Neuronal stem cell (in vitro differentiated cells): ENCODE data around the gene ALG6.

ENCODE experiments used
- DNase-seq: peaks from one replicate; pipeline ENCODE4 v3.0.0-alpha.2; 2013; ENCODE audit warnings: low spot score
- H2AFZ ChIP-seq: one replicate; pipeline ENCODE4 v1.6.1; 2013; ENCODE audit warnings: mild to moderate bottlenecking, low read length, inconsistent platforms
- H2AK5ac ChIP-seq: 2 replicates; pipeline ENCODE4 v1.6.1; 2013; ENCODE audit warnings: low read depth, mild to moderate bottlenecking, inconsistent platforms, low read length, moderate library complexity, mixed read lengths
- H2BK120ac ChIP-seq: 2 replicates; pipeline ENCODE4 v1.6.1; 2013; ENCODE audit warnings: low read depth, mild to moderate bottlenecking, inconsistent platforms, low read length, moderate library complexity, mixed read lengths
- H2BK12ac ChIP-seq: one replicate; pipeline ENCODE4 v1.6.1; 2013; ENCODE audit warnings: low read length, inconsistent platforms
- H2BK15ac ChIP-seq: 2 replicates; pipeline ENCODE4 v1.6.1; 2013; ENCODE audit warnings: mild to moderate bottlenecking, low read length, inconsistent platforms, mixed read lengths
- H2BK5ac ChIP-seq: one replicate; pipeline ENCODE4 v1.6.1; 2013; ENCODE audit warnings: inconsistent platforms, mild to moderate bottlenecking, low read length, moderate library complexity
- H3K14ac ChIP-seq: one replicate; pipeline ENCODE4 v1.6.1; 2013; ENCODE audit warnings: low read length, inconsistent platforms
- H3K18ac ChIP-seq: 2 replicates; pipeline ENCODE4 v1.6.1; 2013; ENCODE audit warnings: low read length, inconsistent platforms
- H3K23ac ChIP-seq: 2 replicates; pipeline ENCODE4 v1.6.1; 2013; ENCODE audit warnings: low read depth, mild to moderate bottlenecking, mixed read lengths, low read length, inconsistent platforms; ENCODE audit not compliant: poor library complexity
- H3K27ac ChIP-seq: replicated peaks from 3 replicates; pipeline ENCODE4 v1.5.1; 2013; ENCODE audit warnings: low read length, inconsistent platforms
- H3K27me3 ChIP-seq, 3 experiments: 2 replicates each; pipeline ENCODE4 v1.6.1; 2013; ENCODE audit warnings: low read length in 3 of 3, mild to moderate bottlenecking in 2 of 3, inconsistent platforms in 1 of 3, low read depth in 1 of 3, mixed read lengths in 1 of 3, moderate library complexity in 1 of 3; ENCODE audit not compliant: control insufficient read depth in 3 of 3, insufficient read depth in 3 of 3
- H3K36me3 ChIP-seq, 2 donors: replicated peaks in 1 of 2; 2 replicates each; pipeline ENCODE4 v1.6.1; 2013; ENCODE audit warnings: low read length in 2 of 2; ENCODE audit not compliant: control insufficient read depth in 2 of 2, insufficient read depth in 2 of 2
- H3K4ac ChIP-seq: 2 replicates; pipeline ENCODE4 v1.6.1; 2013; ENCODE audit warnings: inconsistent platforms, mild to moderate bottlenecking, low read length, moderate library complexity
- H3K4me1 ChIP-seq, 2 donors: 1 replicate in 1 of 2; 2 replicates in 1 of 2; pipeline ENCODE4 v1.6.1; 2013; ENCODE audit warnings: low read length in 2 of 2, low read depth in 1 of 2; ENCODE audit not compliant: control insufficient read depth in 2 of 2, insufficient read depth in 1 of 2
- H3K4me2 ChIP-seq: one replicate; pipeline ENCODE4 v1.6.1; 2013; ENCODE audit warnings: mild to moderate bottlenecking, low read length, inconsistent platforms; ENCODE audit not compliant: insufficient read depth, poor library complexity, severe bottlenecking
- H3K4me3 ChIP-seq, 2 donors: 2 replicates each; pipeline ENCODE4 v1.5.1; 2013; ENCODE audit warnings: low read length in 2 of 2, mild to moderate bottlenecking in 2 of 2, inconsistent platforms in 1 of 2, moderate library complexity in 1 of 2
- H3K79me1 ChIP-seq: one replicate; pipeline ENCODE4 v1.6.1; 2013; ENCODE audit warnings: low read depth, mild to moderate bottlenecking, inconsistent platforms, low read length, moderate library complexity
- H3K9ac ChIP-seq: one replicate; pipeline ENCODE4 v1.6.1; 2013; ENCODE audit warnings: mild to moderate bottlenecking, low read depth, low read length, inconsistent platforms; ENCODE audit not compliant: poor library complexity
- H3K9me3 ChIP-seq, 2 donors: replicated peaks in 1 of 2; 2 replicates each; pipeline versions ENCODE3 to v1.6.1; 2013; ENCODE audit warnings: low read length in 2 of 2, mild to moderate bottlenecking in 2 of 2, inconsistent platforms in 1 of 2, low read depth in 1 of 2, mixed read lengths in 1 of 2, moderate library complexity in 1 of 2; ENCODE audit not compliant: control insufficient read depth in 2 of 2, insufficient read depth in 1 of 2
- H4K8ac ChIP-seq: one replicate; pipeline ENCODE4 v1.6.1; 2013; ENCODE audit warnings: low read depth, mild to moderate bottlenecking, inconsistent platforms, low read length, moderate library complexity
- H4K91ac ChIP-seq: one replicate; pipeline ENCODE4 v1.6.1; 2013; ENCODE audit warnings: low read length, low read depth, mild to moderate bottlenecking, inconsistent platforms; ENCODE audit not compliant: poor library complexity
- WGBS, 2 donors: extraction: QIAGEN DNeasy Blood & Tissue Kit; methylation state at CpG; one replicate each; pipeline ENCODE4 v1.1.7; 2013; ENCODE audit warnings: missing lambda C conversion rate in 2 of 2, mixed read lengths in 1 of 2; ENCODE audit not compliant: insufficient read length in 2 of 2, insufficient replicate concordance in 1 of 2; ENCODE audit errors: extremely low coverage in 2 of 2; 5-methylcytosine and 5-hydroxymethylcytosine counted together

The ALG6 gene

GRCh38 chr1:63329621-63330330, 37.7 kb upstream of the ALG6 start:
- H2BK15ac ChIP-seq, result peak overlapping the region; percentile 69
- no peak overlapping the region for H3K4ac ChIP-seq
- peak overlapping the region; percentile 52 for H3K4me2 ChIP-seq
- peak overlapping the region; percentile 45 for H2BK5ac ChIP-seq
- peaks cover 0 to 2% of the 10 kb centered on the region in 2 donors for H3K9me3 ChIP-seq
- H3K79me1 ChIP-seq, result no peaks in the 10 kb centered on the region
- no peak for DNase-seq
- H3K4me3 ChIP-seq, result no peak overlapping the region
- no peak overlapping the region for H3K27ac ChIP-seq
- H4K91ac ChIP-seq, result no peak overlapping the region
- no peak overlapping the region for H2AK5ac ChIP-seq
- H3K18ac ChIP-seq, result peak overlapping the region; percentile 61
- H4K8ac ChIP-seq, result no peak overlapping the region
- H3K9ac ChIP-seq, result peak overlapping the region; percentile 39
- H2BK120ac ChIP-seq, result no peak overlapping the region
- peak overlapping the region; percentile 69 for H3K23ac ChIP-seq
- H3K36me3 ChIP-seq, result no peaks in the 10 kb centered on the region
- no peak overlapping the region for H2BK12ac ChIP-seq
- peaks cover 0 to 7% of the 10 kb centered on the region in 2 donors for H3K4me1 ChIP-seq
- peak overlapping the region; percentile 88 for H2AFZ ChIP-seq
- H3K27me3 ChIP-seq, result peaks cover 34 to 91% (median 63%) of the 10 kb centered on the region in 3 experiments
- peak overlapping the region; percentile 86 for H3K14ac ChIP-seq
- no CpG with 5 or more reads among the region's 50 CpGs for WGBS, 2 donors

DNA sequence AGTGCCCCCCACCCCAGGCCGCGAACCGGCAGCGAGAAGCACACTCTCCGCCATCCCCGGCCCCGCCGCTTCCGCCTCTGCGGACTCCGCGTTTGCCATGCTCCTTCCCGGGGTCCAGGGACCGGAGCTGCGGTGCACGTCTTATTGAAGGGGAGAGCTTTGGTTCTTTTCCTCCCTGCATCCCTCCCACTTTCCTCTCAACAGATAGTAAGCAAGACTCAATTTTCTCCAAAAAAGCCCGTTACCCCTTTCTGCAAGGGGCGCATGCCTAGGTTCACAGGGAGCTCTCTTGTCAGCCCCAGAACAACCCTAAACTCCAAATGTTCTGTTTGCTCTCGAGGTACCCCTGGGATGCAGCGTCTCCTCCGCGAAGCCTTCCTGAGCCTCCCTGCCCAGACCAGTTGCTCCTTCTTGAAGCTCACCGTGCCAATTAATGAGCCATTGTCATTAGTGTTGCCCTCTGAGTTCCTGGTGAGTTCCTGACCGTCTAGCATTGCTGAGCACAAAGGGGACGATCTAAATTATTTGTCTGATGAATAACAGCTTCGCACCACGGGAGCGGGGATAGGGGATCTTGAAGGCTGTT, 37.0 kb upstream of the ALG6 start:
- Histone ChIP-seq H4K91ac (no peak overlapping the region), H3K9me3 (peaks cover 0 to 2% of the 10 kb centered on the region in 2 donors), H3K23ac (no peak overlapping the region), H2AK5ac (no peak overlapping the region), H3K9ac (no peak overlapping the region), H2BK15ac (peak overlapping the region; percentile 69), H3K14ac (peak overlapping the region; percentile 86), H2BK12ac (no peak overlapping the region), H3K18ac (peak overlapping the region; percentile 53), H3K4me2 (peak overlapping the region; percentile 52), H2BK5ac (peak overlapping the region; percentile 45), H2BK120ac (no peak overlapping the region), H2AFZ (peak overlapping the region; percentile 88), H3K79me1 (no peaks in the 10 kb centered on the region), H3K4ac (no peak overlapping the region), H4K8ac (no peak overlapping the region), H3K4me3 (no peak overlapping the region), H3K27me3 (peaks cover 34 to 90% (median 63%) of the 10 kb centered on the region in 3 experiments), H3K4me1 (peaks cover 0 to 7% of the 10 kb centered on the region in 2 donors), H3K27ac (no peak overlapping the region), H3K36me3 (no peaks in the 10 kb centered on the region)
- DNase-seq, result no peak
- no CpG with 5 or more reads among the region's 28 CpGs for WGBS, 2 donors

DNA sequence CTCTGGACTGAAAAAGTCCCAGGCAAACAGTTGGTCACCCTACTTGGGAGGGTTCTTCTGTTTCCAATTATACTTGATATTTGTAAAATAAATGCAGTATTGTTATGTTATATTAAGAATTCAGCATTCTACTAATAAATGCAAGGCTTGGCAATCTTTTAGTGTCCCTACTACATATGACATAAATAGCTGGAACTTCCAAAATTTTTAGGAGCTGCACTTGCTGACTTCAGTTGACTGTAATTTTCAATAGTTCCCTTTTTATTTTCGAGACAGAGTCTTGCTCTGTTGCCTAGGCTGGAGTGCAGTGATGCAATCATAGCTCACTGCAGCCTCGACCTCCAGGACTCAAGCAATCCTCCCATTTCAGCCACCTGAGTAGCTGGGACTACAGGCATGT, 25.0 kb upstream of the ALG6 start:
- no peak overlapping the region for H3K9ac ChIP-seq
- H2BK120ac ChIP-seq, result no peak overlapping the region
- no peaks in the 10 kb centered on the region for H3K36me3 ChIP-seq
- no peak overlapping the region for H2BK12ac ChIP-seq
- no peaks in the 10 kb centered on the region for H3K27me3 ChIP-seq
- no peak for DNase-seq
- no peak overlapping the region for H4K8ac ChIP-seq
- no peak overlapping the region for H3K18ac ChIP-seq
- no peak overlapping the region for H2BK15ac ChIP-seq
- H3K9me3 ChIP-seq, result no peaks in the 10 kb centered on the region
- no peak overlapping the region for H3K4me3 ChIP-seq
- no peak overlapping the region for H3K23ac ChIP-seq
- no peak overlapping the region for H3K14ac ChIP-seq
- H2AK5ac ChIP-seq, result no peak overlapping the region
- H3K4ac ChIP-seq, result no peak overlapping the region
- peaks cover 0 to 2% of the 10 kb centered on the region in 2 donors for H3K4me1 ChIP-seq
- WGBS, 2 donors, result no CpG with 5 or more reads among the region's 2 CpGs
- no peak overlapping the region for H3K4me2 ChIP-seq
- H2BK5ac ChIP-seq, result no peak overlapping the region
- H4K91ac ChIP-seq, result no peak overlapping the region
- no peaks in the 10 kb centered on the region for H3K79me1 ChIP-seq
- H3K27ac ChIP-seq, result no peak overlapping the region
- H2AFZ ChIP-seq, result no peak overlapping the region

GRCh38 chr1:63343922-63344321, 23.5 kb upstream of the ALG6 start:
- no CpG with 5 or more reads among the region's 1 CpG for WGBS, 2 donors

More at GRCh38 chr1:63343922-63344321, 23.5 kb upstream of the ALG6 start:
- no peaks in the 10 kb centered on the region for H3K79me1 ChIP-seq
- H4K8ac ChIP-seq, result no peak overlapping the region
- H3K4me1 ChIP-seq, result peaks cover 0 to 2% of the 10 kb centered on the region in 2 donors
- H3K9me3 ChIP-seq, result no peaks in the 10 kb centered on the region
- no peak overlapping the region for H2BK5ac ChIP-seq
- no peak overlapping the region for H3K14ac ChIP-seq
- no peak overlapping the region for H2AK5ac ChIP-seq
- no peak overlapping the region for H2BK120ac ChIP-seq
- no peak overlapping the region for H2BK12ac ChIP-seq
- DNase-seq, result peak; percentile 14
- H3K4me2 ChIP-seq, result no peak overlapping the region
- H4K91ac ChIP-seq, result no peak overlapping the region
- no peak overlapping the region for H3K4me3 ChIP-seq
- no peaks in the 10 kb centered on the region for H3K27me3 ChIP-seq
- H3K36me3 ChIP-seq, result no peaks in the 10 kb centered on the region
- no peak overlapping the region for H3K4ac ChIP-seq
- no peak overlapping the region for H3K18ac ChIP-seq
- H3K23ac ChIP-seq, result no peak overlapping the region
- no peak overlapping the region for H3K9ac ChIP-seq
- no peak overlapping the region for H2AFZ ChIP-seq
- no peak overlapping the region for H3K27ac ChIP-seq
- no peak overlapping the region for H2BK15ac ChIP-seq
